Activated CD8-positive, alpha-beta memory T cell treated with anti-CD3 and anti-CD28 coated beads, Interleukin-2, amount 50 U/mL, for 48 hours (primary cell): ENCODE results near the gene RPS14.

ENCODE experiments used
- DNase-seq: peaks from one replicate; pipeline ENCODE4 v3.0.0-alpha.2; 2020

RPS14 gene

GRCh38 chr5:150398722-150399523 is 50.6 kb downstream of the RPS14 start:
- DNase-seq: no peak

GRCh38 chr5:150397782-150398721 is 51.5 kb downstream of the RPS14 start:
- DNase-seq: no peak

GRCh38 chr5:150397146-150397781 is 52.3 kb downstream of the RPS14 start:
- no peak for DNase-seq

GRCh38 chr5:150396267-150396666 is 53.3 kb downstream of the RPS14 start:
- DNase-seq: no peak

GRCh38 chr5:150395688-150395975 is 53.9 kb downstream of the RPS14 start:
- DNase-seq: no peak

GRCh38 chr5:150394912-150395687 is 54.4 kb downstream of the RPS14 start:
- DNase-seq: no peak

GRCh38 chr5:150394131-150394530 is 55.4 kb downstream of the RPS14 start:
- DNase-seq: no peak

GRCh38 chr5:150393096-150393645 is 56.4 kb downstream of the RPS14 start:
- no peak for DNase-seq

- no peak for DNase-seq
These were observed 56.9 kb downstream of the RPS14 start for GRCh38 chr5:150392680-150393079.
